Prostate gland (tissue), 2 donors: ENCODE results near the gene FAM174A.

Source experiments
- CTCF ChIP-seq, 4 experiments: fragments of 200-600 bp in 2 of 4; fragments of 450-650 bp in 2 of 4; sonication (generic) in 2 of 4; IDR thresholded peaks; 1 replicate in 3 of 4; 2 replicates in 1 of 4; pipeline ENCODE4 v1.5.1; 2016 to 2019; ENCODE audit warnings: antibody characterized with exemption in 4 of 4, mild to moderate bottlenecking in 2 of 4, moderate library complexity in 2 of 4
- POLR2A ChIP-seq: fragments of 450-650 bp; IDR thresholded peaks from one replicate; pipeline ENCODE4 v1.6.1; 2016; ENCODE audit warnings: antibody characterized with exemption, mild to moderate bottlenecking
- POLR2AphosphoS5 ChIP-seq: sonication (generic); formaldehyde crosslinking; IDR thresholded peaks from one replicate; pipeline ENCODE4 v1.6.1; 2017; ENCODE audit warnings: antibody characterized with exemption

- TF ChIP-seq CTCF (IDR thresholded peaks at IDR 0.05), result no peak
- no peak for TF ChIP-seq POLR2A
- TF ChIP-seq POLR2AphosphoS5, result no peak
Measured at GRCh38 chr5:100634937-100635534, 99.9 kb downstream of the FAM174A start.
